Activated naive CD4-positive, alpha-beta T cell treated with anti-CD3 and anti-CD28 coated beads for 36 hours (primary cell): ENCODE measurements around the gene ITGB5. TPM values are rescaled to one million over a fixed set of nuclear protein-coding genes. Genes with fewer than 3 reads are reported as not detected.
A peak's percentile ranks its signal among the peaks of the same experiment; 100 is the strongest.

Experiments used
- CTCF ChIA-PET: fragments of 350-600 bp; sonication (Branson Sonifier 250); formaldehyde crosslinking; loops from one replicate; lab custom pipeline; 2021; ENCODE audit warnings: antibody characterized with exemption; lab: Charles Lee
- DNase-seq: peaks from one replicate; pipeline ENCODE4 v3.0.0-alpha.2; 2020
- H3K27ac Mint-ChIP-seq: one replicate; pipeline ENCODE4 v1.8.0; 2021; ENCODE audit warnings: mild to moderate bottlenecking, mixed read lengths
- H3K27me3 Mint-ChIP-seq: one replicate; pipeline ENCODE4 v1.8.0; 2021; ENCODE audit warnings: low read depth, mixed read lengths
- H3K36me3 Mint-ChIP-seq: one replicate; pipeline ENCODE4 v1.8.0; 2021; ENCODE audit warnings: low read depth, mixed read lengths
- H3K4me1 Mint-ChIP-seq: one replicate; pipeline ENCODE4 v1.8.0; 2021; ENCODE audit warnings: low read depth, mixed read lengths
- H3K4me3 Mint-ChIP-seq: one replicate; pipeline ENCODE4 v1.8.0; 2021; ENCODE audit warnings: mild to moderate bottlenecking, moderate library complexity, mixed read lengths
- H3K9me3 Mint-ChIP-seq: one replicate; pipeline ENCODE4 v1.8.0; 2021; ENCODE audit warnings: mixed read lengths
- intact Hi-C: fragments of 100-400 bp; cut with micrococcal nuclease; formaldehyde crosslinking; loops from one replicate; pipeline ENCODE4 v1.15.1; 2023
- total RNA-seq, 2 experiments: library from RNA; stranded (reverse); gene quantifications; one replicate each; pipeline ENCODE4 v1.2.3, GENCODE V29; 2021

The ITGB5 gene
- total RNA-seq, 2 experiments from 2014 or later: 0.31 to 0.59 TPM

- CTCF ChIA-PET: no interaction called here
- no peak for DNase-seq
- Mint-ChIP-seq H3K27ac (no peak overlapping the region), H3K9me3 (no peaks in the 10 kb centered on the region), H3K4me3 (no peak overlapping the region), H3K27me3 (peaks cover 2% of the 10 kb centered on the region), H3K4me1 (peaks cover 10% of the 10 kb centered on the region), H3K36me3 (no peaks in the 10 kb centered on the region)
- intact Hi-C loops: no loop called here
Observed at GRCh38 chr3:124776856-124777255, 110.3 kb downstream of the ITGB5 start.

DNA sequence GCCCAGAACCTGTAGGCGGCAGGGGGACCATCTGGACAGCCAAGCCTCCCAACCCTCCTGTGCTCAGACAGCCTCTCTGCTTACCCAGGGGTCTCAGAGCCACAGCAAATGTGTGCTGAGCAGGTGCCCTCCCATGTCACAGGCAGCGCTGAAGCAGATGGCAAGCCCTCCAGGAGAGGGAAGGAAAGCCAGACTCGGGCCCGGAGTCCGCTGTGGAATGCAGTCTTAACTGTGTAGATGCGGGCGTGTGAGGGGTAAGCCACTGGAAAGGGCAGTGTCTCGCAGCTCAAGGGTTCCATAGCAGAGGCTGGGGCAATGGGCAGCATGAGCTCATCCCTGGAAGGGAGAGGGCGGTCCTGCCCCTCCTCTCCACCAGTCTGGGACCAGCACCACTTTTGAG is 111.3 kb downstream of the ITGB5 start:
- Mint-ChIP-seq H3K27me3 (peaks cover 3% of the 10 kb centered on the region), H3K4me1 (peaks cover 8% of the 10 kb centered on the region), H3K9me3 (no peaks in the 10 kb centered on the region), H3K4me3 (no peak overlapping the region), H3K27ac (no peak overlapping the region), H3K36me3 (no peaks in the 10 kb centered on the region)
- CTCF ChIA-PET: no interaction called here
- intact Hi-C loops: no loop called here
- DNase-seq: no peak

GRCh38 chr3:124774841-124775402 is 112.2 kb downstream of the ITGB5 start:
- Mint-ChIP-seq H3K36me3 (no peaks in the 10 kb centered on the region), H3K9me3 (no peaks in the 10 kb centered on the region), H3K4me1 (no peaks in the 10 kb centered on the region), H3K27me3 (peaks cover 3% of the 10 kb centered on the region), H3K4me3 (no peak overlapping the region), H3K27ac (no peak overlapping the region)
- CTCF ChIA-PET: interaction anchor here (1.3 to 1.5 kb wide), 2 partner anchors 16 to 126 kb away, joined by 3 read pairs; no protein-coding TSS in a partner anchor
- no peak for DNase-seq
- intact Hi-C loops: no loop called here

GRCh38 chr3:124774327-124774718 is 112.8 kb downstream of the ITGB5 start:
- no peaks in the 10 kb centered on the region for H3K4me1 Mint-ChIP-seq
- H3K27me3 Mint-ChIP-seq: peaks cover 3% of the 10 kb centered on the region
- intact Hi-C loops: no loop called here
- no peaks in the 10 kb centered on the region for H3K9me3 Mint-ChIP-seq
- no peaks in the 10 kb centered on the region for H3K36me3 Mint-ChIP-seq
- no peak overlapping the region for H3K27ac Mint-ChIP-seq
- CTCF ChIA-PET: interaction anchor here (1.3 to 1.5 kb wide), 2 partner anchors 16 to 127 kb away, joined by 3 read pairs; no protein-coding TSS in a partner anchor
- no peak for DNase-seq
- no peak overlapping the region for H3K4me3 Mint-ChIP-seq

- CTCF ChIA-PET: interaction anchor here (1.3 to 1.5 kb wide), 2 partner anchors 15 to 127 kb away, joined by 3 read pairs; no protein-coding TSS in a partner anchor
- DNase-seq: no peak
- H3K27me3 Mint-ChIP-seq: peaks cover 3% of the 10 kb centered on the region
- H3K36me3 Mint-ChIP-seq: no peaks in the 10 kb centered on the region
- no peaks in the 10 kb centered on the region for H3K4me1 Mint-ChIP-seq
- intact Hi-C loops: no loop called here
- H3K4me3 Mint-ChIP-seq: no peak overlapping the region
- H3K9me3 Mint-ChIP-seq: no peaks in the 10 kb centered on the region
- no peak overlapping the region for H3K27ac Mint-ChIP-seq
Observed at GRCh38 chr3:124773351-124774326, 113.5 kb downstream of the ITGB5 start.

DNA sequence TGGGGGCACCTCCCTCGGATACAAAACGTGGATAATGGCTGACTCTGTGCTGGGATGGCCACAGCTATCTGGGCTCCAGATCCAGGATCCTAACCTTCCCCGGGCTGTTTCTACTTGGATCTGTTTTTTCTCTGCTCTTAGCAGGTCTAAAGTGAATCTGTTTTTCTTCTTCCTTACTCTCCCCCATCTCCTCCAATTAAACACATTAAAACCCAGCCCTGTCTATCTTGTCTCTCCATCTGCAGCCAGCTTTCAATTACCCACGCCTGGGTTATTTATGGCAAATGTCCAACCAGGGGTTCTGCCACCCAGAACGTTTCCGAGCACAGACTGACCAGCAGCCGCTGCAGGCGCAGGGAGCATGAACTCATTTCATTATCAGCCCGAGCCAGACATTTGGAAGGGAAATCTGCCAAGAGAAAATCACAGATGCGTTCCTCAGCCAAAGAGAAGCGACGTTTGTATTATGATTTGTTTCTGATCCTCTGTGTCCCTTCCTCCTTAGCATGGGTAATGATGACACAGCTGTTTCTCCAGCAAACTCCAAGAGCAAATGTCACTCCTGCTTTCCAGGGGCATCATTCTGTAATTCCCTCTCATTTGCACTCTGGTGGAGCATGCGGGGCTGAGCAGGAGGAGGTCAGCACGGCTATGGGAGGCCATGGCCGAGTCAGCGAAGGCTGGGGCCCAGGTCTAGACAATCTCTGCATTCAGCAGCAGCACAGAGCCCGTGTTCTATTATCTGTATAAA is 114.9 kb downstream of the ITGB5 start:
- Mint-ChIP-seq H3K4me3 (no peak overlapping the region), H3K27me3 (peaks cover 3% of the 10 kb centered on the region), H3K36me3 (no peaks in the 10 kb centered on the region), H3K4me1 (no peaks in the 10 kb centered on the region), H3K9me3 (no peaks in the 10 kb centered on the region), H3K27ac (no peak overlapping the region)
- CTCF ChIA-PET: interaction anchor here (0.6 to 1.2 kb wide), 3 partner anchors 11 to 236 kb away, joined by 3 to 5 read pairs (median 3); no protein-coding TSS in a partner anchor
- no peak for DNase-seq
- intact Hi-C loops: no loop called here

DNA sequence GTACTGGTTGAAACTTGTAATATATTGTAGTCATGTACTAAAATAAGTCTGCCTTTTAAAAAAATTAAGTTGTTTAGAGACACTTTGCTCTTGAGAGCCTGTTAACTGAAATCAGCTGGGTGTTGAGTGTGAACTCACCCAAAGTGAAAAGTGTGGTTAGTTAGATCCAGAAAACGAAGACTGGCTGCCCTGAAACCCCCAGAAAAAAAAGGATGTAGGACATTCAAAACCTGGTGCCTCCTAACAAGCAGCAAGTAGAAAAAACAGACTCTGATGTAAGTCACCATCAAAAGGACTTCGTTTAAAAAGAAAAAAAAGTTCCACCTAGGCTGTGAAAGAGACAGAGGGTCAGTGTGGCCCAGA is 116.1 kb downstream of the ITGB5 start:
- Mint-ChIP-seq H3K27me3 (peaks cover 3% of the 10 kb centered on the region), H3K27ac (no peak overlapping the region), H3K4me3 (no peak overlapping the region), H3K36me3 (no peaks in the 10 kb centered on the region), H3K4me1 (no peaks in the 10 kb centered on the region), H3K9me3 (no peaks in the 10 kb centered on the region)
- DNase-seq: no peak
- CTCF ChIA-PET: interaction anchor here (1.2 to 2.0 kb wide), 2 partner anchors 10 to 130 kb away, joined by 5 to 6 read pairs; no protein-coding TSS in a partner anchor
- intact Hi-C loops: no loop called here

DNA sequence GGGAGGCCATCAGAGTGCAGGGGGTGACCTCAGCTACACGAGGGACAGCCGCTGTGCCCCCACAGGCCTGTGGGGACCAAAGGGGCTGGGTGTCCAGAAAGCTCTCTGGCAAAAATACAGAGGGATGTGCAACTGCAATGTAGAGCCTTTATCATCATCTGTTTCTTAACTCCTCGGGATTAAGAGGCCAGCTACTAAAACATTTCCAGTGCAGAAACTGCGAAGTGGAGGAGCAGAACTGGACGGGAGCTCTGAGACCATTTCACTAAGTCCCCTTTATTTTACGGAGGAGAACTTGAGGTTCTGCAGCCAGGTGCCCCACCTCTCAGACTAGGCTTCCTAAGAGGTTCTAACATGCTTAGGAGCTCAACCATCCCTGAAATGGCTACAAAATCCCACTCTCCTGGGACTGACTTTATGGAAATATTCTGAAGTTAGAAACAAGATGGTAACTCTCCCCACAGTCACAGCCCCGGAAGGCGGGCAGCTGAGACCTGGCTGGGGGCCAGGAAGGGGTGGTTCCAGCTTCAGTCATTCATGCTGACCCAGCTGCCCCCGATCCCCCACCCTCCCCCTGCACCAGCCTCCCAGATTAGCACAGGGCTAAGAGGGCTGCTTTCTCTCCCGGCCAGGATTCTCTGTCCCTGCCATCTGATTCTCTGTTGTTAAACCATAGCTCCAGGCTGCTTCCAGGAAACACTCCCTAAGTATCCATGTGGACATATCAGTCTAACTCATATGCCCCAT is 116.7 kb downstream of the ITGB5 start:
- Mint-ChIP-seq H3K36me3 (no peaks in the 10 kb centered on the region), H3K4me1 (no peaks in the 10 kb centered on the region), H3K9me3 (no peaks in the 10 kb centered on the region), H3K4me3 (no peak overlapping the region), H3K27me3 (peaks cover 3% of the 10 kb centered on the region), H3K27ac (no peak overlapping the region)
- intact Hi-C loops: no loop called here
- DNase-seq: no peak
- CTCF ChIA-PET: interaction anchor here (1.1 to 2.0 kb wide), 3 partner anchors 9 to 131 kb away, joined by 4 to 6 read pairs (median 5); no protein-coding TSS in a partner anchor

DNA sequence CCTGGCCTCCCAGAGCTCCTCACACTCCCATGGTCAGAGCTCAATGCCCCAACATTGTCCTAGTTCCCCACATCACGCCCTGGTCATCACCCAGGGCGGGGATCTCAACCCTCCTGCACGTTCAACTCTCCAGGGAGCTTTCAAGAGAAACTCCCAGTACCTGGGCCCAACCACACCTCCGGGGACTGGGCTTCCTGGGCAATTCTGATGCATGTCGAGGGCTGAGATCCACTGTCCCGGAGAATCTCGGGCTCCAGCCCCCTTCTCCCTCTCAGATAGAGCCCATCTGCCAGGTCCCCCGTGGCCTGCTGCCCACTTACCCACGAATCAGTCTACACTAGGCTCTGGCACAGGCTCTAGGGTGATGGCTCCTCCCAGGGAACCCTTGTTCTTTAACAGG is 117.7 kb downstream of the ITGB5 start:
- no peak for DNase-seq
- Mint-ChIP-seq H3K36me3 (no peaks in the 10 kb centered on the region), H3K27me3 (peaks cover 3% of the 10 kb centered on the region), H3K9me3 (no peaks in the 10 kb centered on the region), H3K27ac (no peak overlapping the region), H3K4me3 (no peak overlapping the region), H3K4me1 (no peaks in the 10 kb centered on the region)
- intact Hi-C loops: no loop called here
- CTCF ChIA-PET: interaction anchor here (2.0 to 3.1 kb wide), 2 partner anchors 8 to 132 kb away, joined by 6 to 25 read pairs; no protein-coding TSS in a partner anchor

DNA sequence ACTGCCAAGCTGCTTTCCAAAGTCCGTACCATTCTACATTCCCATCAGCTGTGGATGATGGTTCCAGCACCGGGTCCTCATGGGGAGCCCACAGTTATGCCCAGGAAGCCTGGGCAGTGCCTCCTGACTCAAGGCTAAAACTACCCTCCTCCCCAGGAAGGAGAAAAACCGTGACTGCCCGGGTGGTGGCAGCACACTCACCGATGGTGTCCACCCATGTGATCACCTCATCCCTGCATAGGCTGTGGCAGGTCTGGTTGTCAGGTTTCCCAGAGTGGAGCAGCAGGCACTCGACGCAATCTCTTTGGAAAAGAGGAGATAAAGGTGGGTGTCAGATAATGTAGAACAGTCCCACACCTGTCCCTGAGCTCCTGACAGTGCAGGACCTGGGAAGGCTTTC is 118.4 kb downstream of the ITGB5 start:
- Mint-ChIP-seq H3K27me3 (peaks cover 3% of the 10 kb centered on the region), H3K36me3 (no peaks in the 10 kb centered on the region), H3K9me3 (no peaks in the 10 kb centered on the region), H3K4me3 (no peak overlapping the region), H3K4me1 (no peaks in the 10 kb centered on the region), H3K27ac (no peak overlapping the region)
- intact Hi-C loops: no loop called here
- DNase-seq: peak; percentile 31
- CTCF ChIA-PET: interaction anchor here (3.1 kb wide), 1 partner anchor 133 kb away, joined by 25 read pairs; no protein-coding TSS in a partner anchor

GRCh38 chr3:124767691-124768090 is 119.5 kb downstream of the ITGB5 start:
- H3K4me3 Mint-ChIP-seq: no peak overlapping the region
- no peak for DNase-seq
- CTCF ChIA-PET: interaction anchor here (3.1 kb wide), 1 partner anchor 134 kb away, joined by 25 read pairs; no protein-coding TSS in a partner anchor
- intact Hi-C loops: no loop called here
- no peak overlapping the region for H3K27ac Mint-ChIP-seq
- H3K4me1 Mint-ChIP-seq: no peaks in the 10 kb centered on the region
- no peaks in the 10 kb centered on the region for H3K36me3 Mint-ChIP-seq
- H3K27me3 Mint-ChIP-seq: peaks cover 3% of the 10 kb centered on the region
- no peaks in the 10 kb centered on the region for H3K9me3 Mint-ChIP-seq
